GM21423 (cell line): ENCODE measurements around the gene CUL9.
A peak's percentile ranks its signal among the peaks of the same experiment; 100 is the strongest.

Experiments
- ATAC-seq: cut with Tn5 transposase; IDR thresholded peaks from one replicate; pipeline ENCODE4 v1.9.1; 2021; ENCODE audit warnings: mild to moderate bottlenecking, moderate library complexity; ENCODE audit not compliant: unreplicated experiment

CUL9 gene

GRCh38 chr6:43254138-43254817 lies 72.3 kb downstream of the CUL9 start:
- ATAC-seq = no peak

GRCh38 chr6:43254846-43255245 lies 72.8 kb downstream of the CUL9 start:
- ATAC-seq = no peak

DNA sequence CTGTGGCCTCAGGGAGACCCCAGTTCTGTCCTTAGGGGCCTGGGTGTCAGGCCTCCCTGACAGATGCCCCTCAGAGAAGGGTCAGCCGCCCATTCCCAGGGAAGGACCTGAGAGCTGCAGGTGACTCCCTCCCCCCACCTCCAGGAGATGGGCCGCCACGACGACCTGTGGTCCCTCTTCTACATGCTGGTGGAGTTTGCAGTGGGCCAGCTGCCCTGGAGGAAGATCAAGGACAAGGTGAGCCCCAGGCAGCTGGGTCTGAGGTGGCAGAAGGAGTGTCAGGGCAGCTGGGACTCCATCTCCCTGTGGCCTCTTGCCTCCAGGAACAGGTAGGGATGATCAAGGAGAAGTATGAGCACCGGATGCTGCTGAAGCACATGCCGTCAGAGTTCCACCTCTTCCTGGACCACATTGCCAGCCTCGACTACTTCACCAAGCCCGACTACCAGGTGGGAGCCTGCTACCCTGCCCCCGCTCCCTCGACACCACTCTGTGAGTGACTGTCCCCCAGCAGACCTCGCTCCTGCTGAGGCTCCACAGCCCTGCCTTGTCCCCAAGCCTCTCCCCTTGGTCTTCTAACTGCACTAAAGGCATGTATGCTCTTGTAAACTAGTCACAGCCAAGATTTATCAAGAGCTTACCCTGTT lies 73.5 kb downstream of the CUL9 start:
- ATAC-seq = no peak

DNA sequence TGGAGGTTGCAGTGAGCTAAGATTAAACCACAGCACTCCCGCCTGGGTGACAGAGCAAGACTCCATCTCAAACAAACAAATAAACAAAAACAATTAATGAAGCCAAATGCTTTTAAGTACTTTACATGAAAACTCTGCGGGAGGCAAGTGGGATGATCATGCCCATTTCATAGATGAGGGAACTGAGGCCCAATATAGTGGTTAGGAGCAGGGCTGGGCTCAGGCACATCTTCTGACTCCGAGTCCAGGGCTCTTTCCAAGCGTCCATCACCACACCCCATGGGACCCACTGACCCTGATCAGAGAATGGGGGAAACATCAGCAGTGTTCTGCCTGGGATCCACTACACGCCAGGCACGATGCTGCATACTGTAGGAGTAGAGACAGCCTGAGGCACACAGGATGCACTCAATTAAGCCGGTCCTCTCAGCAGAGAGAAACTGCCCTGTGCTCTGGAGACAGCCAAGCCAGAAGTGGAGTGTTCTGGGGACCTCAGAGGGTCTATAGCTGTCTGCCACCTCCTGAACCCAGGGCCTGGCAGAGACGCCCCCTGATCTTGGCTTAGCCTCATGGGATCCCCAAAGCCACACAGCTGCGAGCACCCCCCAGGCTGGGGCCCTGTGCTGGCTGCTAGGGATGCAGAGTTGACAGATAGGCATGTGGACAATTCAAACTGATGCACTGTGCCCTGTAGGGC lies 74.8 kb downstream of the CUL9 start:
- ATAC-seq = no peak

- no peak for ATAC-seq
Observed at GRCh38 chr6:43257367-43258145, 75.6 kb downstream of the CUL9 start.

GRCh38 chr6:43258180-43258579 lies 76.2 kb downstream of the CUL9 start:
- no peak for ATAC-seq

- no peak for ATAC-seq
Observed at GRCh38 chr6:43258807-43259686, 77.1 kb downstream of the CUL9 start.

DNA sequence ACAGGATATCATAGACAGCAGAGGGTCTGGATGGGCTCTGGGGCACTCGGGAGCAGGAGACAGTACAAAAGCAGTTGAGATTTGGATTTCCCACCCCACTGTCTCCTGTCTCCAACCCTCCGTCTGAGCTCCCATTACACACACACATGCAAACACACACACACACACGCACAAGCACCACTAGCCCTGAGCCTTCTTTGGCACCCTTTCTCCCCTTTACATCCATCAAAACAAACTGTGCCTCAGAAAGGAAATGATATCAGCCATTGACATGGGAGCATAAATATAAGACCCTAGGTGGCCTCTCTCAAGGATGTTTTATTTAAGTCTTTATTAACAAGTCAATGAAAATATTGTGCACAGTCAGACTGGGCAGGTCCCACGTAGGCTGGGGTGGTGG lies 78.8 kb downstream of the CUL9 start:
- no peak for ATAC-seq

GRCh38 chr6:43261198-43261597 lies 79.2 kb downstream of the CUL9 start:
- ATAC-seq = no peak

DNA sequence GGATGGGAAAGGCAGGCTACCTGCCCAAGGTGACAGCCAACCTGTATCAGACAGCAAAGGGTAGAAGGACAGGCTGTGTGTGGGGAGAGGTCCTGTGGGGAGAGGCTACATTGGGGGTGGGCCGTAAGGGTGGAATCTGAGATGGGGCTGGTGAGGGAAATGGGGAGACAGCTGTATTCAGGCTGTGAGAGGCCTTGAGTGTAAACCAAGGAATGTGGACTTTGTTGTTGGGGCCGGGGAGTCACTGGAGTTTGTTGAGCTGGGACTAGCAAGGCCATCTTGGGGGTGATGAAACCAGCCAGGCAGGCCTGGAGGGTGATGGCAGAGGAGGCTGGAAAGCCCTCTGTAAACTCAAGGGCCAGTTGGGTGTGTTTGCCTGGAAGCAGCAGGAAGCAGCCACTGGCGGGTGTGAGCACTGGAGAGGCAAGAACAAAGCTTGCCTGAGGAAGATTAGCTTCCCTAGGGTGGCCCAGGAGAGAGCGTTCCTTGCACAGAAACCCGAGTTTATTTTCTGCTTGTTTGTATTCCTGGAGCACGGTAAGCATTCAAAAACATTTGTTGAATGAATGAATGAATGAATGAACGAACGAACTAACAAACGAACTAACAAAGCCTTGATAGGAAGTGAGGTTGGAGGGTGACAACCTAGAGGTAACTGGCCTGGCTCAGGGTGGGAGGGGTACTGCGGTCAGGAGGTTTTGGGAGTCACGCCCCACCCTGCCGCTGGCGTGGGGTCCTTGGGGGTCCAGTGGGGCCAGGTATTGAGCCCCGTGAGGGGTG lies 80.2 kb downstream of the CUL9 start:
- no peak for ATAC-seq

GRCh38 chr6:43262780-43263313 lies 80.9 kb downstream of the CUL9 start:
- no peak for ATAC-seq

DNA sequence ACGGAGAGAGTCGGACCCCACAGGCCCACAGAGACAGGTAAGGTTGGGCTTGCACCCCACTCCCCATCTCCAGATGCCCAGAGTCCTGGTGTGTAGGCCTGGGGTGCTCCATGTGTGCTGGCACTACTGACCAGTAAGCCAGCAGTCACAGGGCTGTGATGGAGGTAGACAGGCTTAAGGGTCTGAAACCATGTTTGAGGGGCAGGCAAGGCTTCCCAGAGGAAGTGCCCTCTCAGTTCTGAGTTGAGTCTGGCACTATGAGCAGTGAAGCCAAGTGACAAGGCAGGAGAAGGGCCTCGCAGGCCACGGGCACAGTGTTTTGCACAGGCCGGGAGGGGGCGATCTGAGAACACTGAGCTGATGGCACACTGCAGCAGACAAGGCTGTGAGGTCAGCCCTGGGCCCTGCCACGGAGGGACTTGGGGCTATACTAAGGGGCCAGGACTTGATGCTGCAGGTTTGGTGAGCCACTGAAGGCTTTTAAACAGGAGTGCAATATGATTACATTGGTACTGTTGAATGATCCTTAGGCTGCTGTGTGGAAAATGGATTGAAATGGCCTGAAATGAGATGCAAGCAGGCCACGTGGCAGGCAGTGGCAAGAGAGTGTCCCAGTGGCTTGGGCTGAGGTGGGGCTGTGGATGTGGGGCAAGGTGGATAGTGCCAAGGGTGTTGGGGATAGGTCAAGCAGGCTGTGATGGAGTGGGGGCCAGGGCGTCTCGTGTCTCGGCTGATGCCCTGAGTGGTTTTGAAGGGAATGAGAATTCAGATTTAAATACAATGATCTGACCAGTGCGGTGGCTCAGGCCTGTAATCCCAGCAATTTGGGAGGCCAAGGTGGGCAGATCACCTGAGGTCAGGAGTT lies 81.5 kb downstream of the CUL9 start:
- peak; percentile 81 for ATAC-seq

DNA sequence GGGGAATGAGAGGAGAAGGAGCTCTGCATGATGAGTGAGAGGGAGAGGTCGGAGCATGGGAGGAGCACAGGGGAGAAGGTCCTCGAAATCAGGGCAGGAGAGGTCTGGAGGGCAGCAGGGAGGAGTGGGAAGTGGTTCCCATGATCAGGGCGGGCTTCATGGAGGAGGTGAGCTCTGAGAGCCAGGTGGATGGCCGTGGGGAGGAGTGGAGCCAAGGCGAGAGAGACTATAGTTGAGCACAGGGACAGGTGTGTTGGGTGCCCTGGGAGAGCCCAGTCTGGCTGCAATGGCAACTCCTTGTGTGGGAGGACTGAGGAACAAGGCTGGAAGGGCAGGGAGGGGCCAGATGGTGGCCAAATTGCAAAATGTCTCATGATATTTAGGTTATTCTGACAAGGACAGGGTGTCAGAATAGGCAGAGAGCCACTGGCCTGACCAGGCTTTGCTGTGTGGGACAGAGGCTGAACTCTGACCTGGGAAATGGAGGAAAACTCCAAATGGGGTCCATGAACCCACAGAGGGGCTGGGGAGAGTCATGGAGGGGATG lies 82.7 kb downstream of the CUL9 start:
- ATAC-seq = no peak

DNA sequence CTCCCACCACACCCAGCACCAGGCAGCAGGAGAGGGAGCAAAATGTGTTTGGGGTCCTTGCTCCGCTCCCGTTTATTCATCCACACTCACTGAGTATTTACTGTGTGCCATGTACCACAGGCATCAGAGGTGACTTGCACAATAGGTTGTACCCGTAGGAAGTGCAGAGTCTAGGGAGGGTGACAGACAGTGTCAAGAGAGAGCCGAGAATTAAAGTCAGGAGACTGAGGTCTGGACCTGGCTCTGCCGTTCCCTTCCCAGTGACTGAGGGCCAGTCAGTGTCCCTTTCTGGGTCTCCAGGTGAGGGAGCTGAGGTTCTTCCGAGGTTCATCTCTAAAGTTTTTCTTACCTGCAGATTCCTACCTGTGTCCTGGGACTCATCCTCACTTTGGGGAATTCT lies 83.6 kb downstream of the CUL9 start:
- ATAC-seq = no peak

DNA sequence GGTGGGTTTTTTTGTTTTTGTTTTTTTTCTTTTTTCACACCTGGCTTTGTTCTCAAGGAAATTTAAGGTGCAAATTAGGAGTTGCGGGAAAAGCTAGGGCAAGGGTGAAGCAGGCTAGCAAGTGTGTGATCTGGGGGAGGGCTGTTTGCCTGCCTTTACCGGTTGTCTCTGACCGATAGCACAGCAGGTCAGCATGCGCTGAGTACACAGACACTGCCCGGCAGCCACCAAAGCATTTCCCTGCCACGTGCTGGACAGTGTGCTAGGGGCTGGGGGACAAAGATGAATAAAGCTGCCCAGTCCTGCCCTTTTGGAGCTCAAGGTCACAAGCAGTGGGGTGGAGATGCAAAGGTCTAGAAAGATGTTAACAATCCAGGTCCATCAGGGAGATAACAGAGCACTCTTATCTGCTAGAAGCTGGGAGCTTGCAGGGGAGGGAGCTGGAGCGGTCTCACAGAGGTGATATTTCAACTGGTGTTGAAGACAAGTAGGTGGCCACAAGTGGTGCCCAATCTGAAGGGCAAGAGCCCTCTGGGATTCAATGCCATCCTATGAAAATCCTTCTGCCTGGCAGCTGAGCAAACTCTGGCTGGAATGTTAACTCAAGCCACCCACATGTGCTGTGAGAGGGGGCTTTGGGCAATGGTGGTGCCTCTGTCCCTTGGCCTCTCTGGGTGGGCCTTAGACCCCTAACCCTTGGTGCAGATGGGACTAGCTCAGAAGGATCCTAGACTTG lies 85.8 kb downstream of the CUL9 start:
- no peak for ATAC-seq

DNA sequence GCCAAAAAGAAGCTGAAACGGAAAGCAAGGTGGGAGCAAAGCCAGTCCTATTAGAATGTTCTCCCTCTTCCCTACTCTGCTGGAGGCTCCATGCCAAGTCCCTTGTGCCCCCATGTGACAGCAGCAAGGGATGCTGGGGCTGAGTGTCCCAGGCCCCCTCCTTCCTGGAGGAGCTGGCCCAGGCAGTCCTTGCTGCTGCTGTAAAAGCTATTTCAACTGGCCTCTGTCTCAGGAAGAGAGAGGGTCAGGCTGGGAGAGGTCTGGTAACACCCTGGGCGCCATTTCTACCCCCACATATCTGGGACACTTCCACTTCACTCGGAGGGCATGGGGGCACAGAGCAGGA lies 86.3 kb downstream of the CUL9 start:
- no peak for ATAC-seq

GRCh38 chr6:43268782-43269272 lies 86.8 kb downstream of the CUL9 start:
- ATAC-seq = no peak
